Right lobe of liver (tissue), 6 donors: ENCODE data around the gene OR6C1. TPM values are rescaled to one million over a fixed set of nuclear protein-coding genes. Genes with fewer than 3 reads are reported as not detected.
"Not testable (repeated sequence)": the region's sequence is repeated elsewhere in the genome, so short reads cannot be mapped to it uniquely, and the experiment has no call there.

Source experiments
- ATAC-seq, 4 donors: fragments of 200-7000 bp; cut with Tn5 transposase; one replicate each; pipeline ENCODE4 v1.9.1; 2020; ENCODE audit warnings: mild to moderate bottlenecking in 4 of 4, moderate library complexity in 4 of 4
- DNase-seq, 3 donors: peaks; one replicate each; pipeline ENCODE4 v3.0.0-alpha.2; 2020
- H3K27ac ChIP-seq, 3 donors: fragments of 200-600 bp; one replicate each; pipeline ENCODE4 v1.8.0; 2022
- H3K27me3 ChIP-seq, 2 donors: fragments of 200-600 bp; one replicate each; pipeline ENCODE4 v1.8.0; 2022
- H3K36me3 ChIP-seq, 4 donors: fragments of 200-600 bp; sonication (generic) in 1 of 4; one replicate each; pipeline versions ENCODE4 v1.5.1 to v1.8.0; 2017 to 2022; ENCODE audit warnings: control low read depth in 1 of 4
- H3K4me1 ChIP-seq, 4 donors: fragments of 200-600 bp; sonication (generic) in 1 of 4; one replicate each; pipeline versions ENCODE4 v1.5.1 to v1.8.0; 2017 to 2022; ENCODE audit warnings: control low read depth in 1 of 4
- H3K4me3 ChIP-seq, 3 donors: fragments of 200-600 bp; one replicate each; pipeline ENCODE4 v1.8.0; 2022
- H3K9me3 ChIP-seq, 4 donors: fragments of 200-600 bp; sonication (generic) in 1 of 4; one replicate each; pipeline versions ENCODE4 v1.5.1 to v1.8.0; 2017 to 2022; ENCODE audit warnings: control low read depth in 1 of 4
- POLR2A ChIP-seq: fragments of 450-650 bp; IDR thresholded peaks from one replicate; pipeline ENCODE4 v1.6.1; 2017; ENCODE audit warnings: antibody characterized with exemption, mild to moderate bottlenecking
- WGBS: methylation state at CpG from one replicate; pipeline ENCODE4 v1.1.6; 2018; ENCODE audit warnings: low coverage, low lambda C conversion rate; ENCODE audit not compliant: insufficient coverage; ENCODE audit errors: missing lambda C conversion rate; 5-methylcytosine and 5-hydroxymethylcytosine counted together
- intact Hi-C, 2 donors: fragments of 100-400 bp; cut with DNase I; formaldehyde crosslinking; loops; one replicate each; pipeline versions ENCODE4 v1.11.2 to v1.14.1; 2022
- long read RNA-seq: library from polyadenylated mRNA; unstranded; transcript quantifications from one replicate; pipeline ENCODE4 v2.0.0, GENCODE V29; 2019
- total RNA-seq, 6 experiments: library from RNA; depleted of rRNA in 2 of 6; stranded (reverse); fragments of >200 nt in 2 of 6; fragmentation: NEBNext Ultra II Directional in 3 of 6; extraction: Animal tissue kit (Norgen Biotek cat#: 25700) in 3 of 6; gene quantifications; one replicate each; pipeline versions ENCODE4 v1.1.0 to v1.2.4, GENCODE V29; 2016 to 2023
- TF ChIP-seq, protein P1 (sequence below), 4 donors: fragments of 200-600 bp in 3 of 4; fragments of 450-650 bp in 1 of 4; IDR thresholded peaks; one replicate each; pipeline versions ENCODE4 v1.5.1 to v1.8.0; 2016 to 2022; ENCODE audit warnings: antibody characterized with exemption in 4 of 4, mild to moderate bottlenecking in 2 of 4
- donor health status: DM: no; HTN: yes; CAD: no.
- donor health status: DM: no; HTN: no; CAD: no.
- donor health status: DM: no; HTN: no; CAD: no.
- donor health status: DM: no; HTN: yes; CAD: no.
- donor health status: DM: no; HTN: yes; CAD: no.

OR6C1 gene
- not detected for total RNA-seq
- long read RNA-seq = 0 reads

DNA sequence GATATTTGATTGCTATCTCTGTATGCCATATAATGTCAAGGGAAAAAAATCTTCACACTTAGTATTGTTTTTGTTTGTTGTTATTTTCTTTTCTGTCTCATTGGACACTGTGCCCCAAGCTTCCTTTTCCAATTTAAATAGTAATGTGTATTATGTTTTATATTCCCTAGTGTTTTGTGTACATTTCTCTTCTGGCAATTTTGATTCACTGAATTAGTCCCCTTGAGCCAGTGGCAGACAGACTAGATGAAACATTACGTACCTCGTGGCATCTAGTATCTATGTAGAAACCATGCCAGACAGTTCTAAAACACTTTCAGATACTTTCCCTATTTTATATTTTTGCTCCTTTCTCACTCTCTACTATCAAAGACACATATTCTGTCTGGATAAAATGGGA lies at the start of gene OR6C1:
Gene OR6C1, plus strand, starts transcription at position 301 of the 400 bp plus-strand sequence. CDS start 6,257 bp downstream, outside the sequence.
- intact Hi-C loops = no loop called here
- no peak for TF ChIP-seq POLR2A
- TF ChIP-seq, protein P1, sequence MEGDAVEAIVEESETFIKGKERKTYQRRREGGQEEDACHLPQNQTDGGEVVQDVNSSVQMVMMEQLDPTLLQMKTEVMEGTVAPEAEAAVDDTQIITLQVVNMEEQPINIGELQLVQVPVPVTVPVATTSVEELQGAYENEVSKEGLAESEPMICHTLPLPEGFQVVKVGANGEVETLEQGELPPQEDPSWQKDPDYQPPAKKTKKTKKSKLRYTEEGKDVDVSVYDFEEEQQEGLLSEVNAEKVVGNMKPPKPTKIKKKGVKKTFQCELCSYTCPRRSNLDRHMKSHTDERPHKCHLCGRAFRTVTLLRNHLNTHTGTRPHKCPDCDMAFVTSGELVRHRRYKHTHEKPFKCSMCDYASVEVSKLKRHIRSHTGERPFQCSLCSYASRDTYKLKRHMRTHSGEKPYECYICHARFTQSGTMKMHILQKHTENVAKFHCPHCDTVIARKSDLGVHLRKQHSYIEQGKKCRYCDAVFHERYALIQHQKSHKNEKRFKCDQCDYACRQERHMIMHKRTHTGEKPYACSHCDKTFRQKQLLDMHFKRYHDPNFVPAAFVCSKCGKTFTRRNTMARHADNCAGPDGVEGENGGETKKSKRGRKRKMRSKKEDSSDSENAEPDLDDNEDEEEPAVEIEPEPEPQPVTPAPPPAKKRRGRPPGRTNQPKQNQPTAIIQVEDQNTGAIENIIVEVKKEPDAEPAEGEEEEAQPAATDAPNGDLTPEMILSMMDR (IDR thresholded peaks at IDR 0.05) = no peak
- WGBS = 83% methylated on average over 2 of the region's 2 CpGs
- H3K4me1 ChIP-seq = no peaks in the 10 kb centered on the region
- no peak within 1 kb of the TSS for H3K27ac ChIP-seq
- H3K9me3 ChIP-seq = no peaks in the 10 kb centered on the region
- H3K27me3 ChIP-seq = peaks cover 0 to 2% of the 10 kb centered on the region in 2 donors
- no peak within 1 kb of the TSS for H3K4me3 ChIP-seq
- no peak for DNase-seq
- H3K36me3 ChIP-seq = no peaks in the 10 kb centered on the region
- ATAC-seq = no peak

DNA sequence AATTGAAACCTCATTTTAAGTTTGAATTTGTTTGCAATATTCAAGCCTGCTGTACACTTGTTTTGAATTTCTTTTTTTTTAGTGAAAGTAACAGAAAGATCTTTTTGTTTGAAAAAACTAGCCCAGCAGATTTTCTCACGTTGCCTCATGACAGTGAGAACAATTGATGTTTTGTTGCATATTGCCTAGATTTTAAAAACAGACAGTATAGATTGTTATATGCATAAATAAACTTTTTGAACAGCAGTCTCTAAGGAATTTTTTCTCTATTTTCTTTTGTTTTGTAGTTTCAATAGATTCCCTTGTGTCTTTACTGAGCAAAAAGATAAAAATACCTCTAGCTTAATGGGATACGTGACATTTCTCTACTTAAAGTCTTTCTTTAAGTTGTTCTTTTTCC lies 33.2 kb upstream of the OR6C1 start:
- no peak for TF ChIP-seq POLR2A
- TF ChIP-seq, protein P1 (IDR thresholded peaks at IDR 0.05) = no peak
- H3K27me3 ChIP-seq = no peaks in the 10 kb centered on the region
- no peaks in the 10 kb centered on the region for H3K9me3 ChIP-seq
- DNase-seq = no peak
- WGBS = 53% methylated on average over 2 of the region's 2 CpGs
- ATAC-seq = no peak
- no peaks in the 10 kb centered on the region for H3K4me1 ChIP-seq
- intact Hi-C loops = no loop called here
- no peaks in the 10 kb centered on the region for H3K36me3 ChIP-seq
- no peak overlapping the region for H3K4me3 ChIP-seq
- no peak overlapping the region for H3K27ac ChIP-seq

DNA sequence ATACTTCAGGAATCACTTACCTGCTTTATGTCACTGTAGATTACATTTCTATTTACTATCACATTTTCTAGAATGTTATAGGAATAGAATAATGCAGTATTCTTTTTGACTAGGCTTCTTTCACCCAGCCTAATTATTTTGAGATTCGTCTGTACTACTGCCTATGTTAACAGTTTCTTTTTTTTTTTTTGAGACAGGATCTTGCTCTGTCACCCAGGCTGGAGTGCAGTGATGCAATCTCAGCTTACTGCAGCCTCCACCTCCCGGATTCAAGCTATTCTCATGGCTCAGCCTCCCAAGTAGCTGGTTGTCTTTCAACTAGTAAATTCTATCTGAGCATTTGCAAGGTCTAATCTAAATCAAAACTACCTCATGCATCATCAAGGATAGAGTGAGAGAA lies 24.1 kb upstream of the OR6C1 start:
- H3K9me3 ChIP-seq = no peaks in the 10 kb centered on the region
- H3K4me3 ChIP-seq = no peak overlapping the region
- WGBS = 22% methylated on average over 2 of the region's 2 CpGs
- no peak for DNase-seq
- intact Hi-C loops = no loop called here
- H3K27ac ChIP-seq = no peak overlapping the region
- no peak for ATAC-seq
- no peaks in the 10 kb centered on the region for H3K4me1 ChIP-seq
- no peak for TF ChIP-seq POLR2A
- TF ChIP-seq, protein P1 (IDR thresholded peaks at IDR 0.05) = no peak
- no peaks in the 10 kb centered on the region for H3K27me3 ChIP-seq
- H3K36me3 ChIP-seq = no peaks in the 10 kb centered on the region

DNA sequence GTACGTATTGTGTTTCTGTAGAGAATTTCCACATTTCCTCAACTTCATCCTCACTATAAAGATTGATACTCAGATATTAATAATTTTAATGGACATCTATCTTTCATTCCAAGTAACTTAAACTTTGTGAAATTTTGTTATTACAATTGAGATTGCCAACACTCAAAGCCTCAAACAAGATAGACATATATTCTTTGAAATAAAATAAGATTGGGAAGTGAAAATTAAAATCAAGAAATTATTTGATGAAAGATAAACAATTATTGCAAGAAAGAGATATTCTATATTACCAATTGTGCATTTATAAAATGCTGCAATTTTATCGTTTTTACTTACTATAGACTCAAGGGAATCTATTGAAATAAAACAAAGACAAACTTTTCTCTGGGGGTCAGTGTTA lies 17.7 kb upstream of the OR6C1 start, which contains the start of gene OR6C6:
Gene OR6C6, minus strand, starts transcription at position 101 of the 400 bp plus-strand sequence. CDS start 1,337 bp downstream, outside the sequence.
- intact Hi-C loops = no loop called here
- Histone ChIP-seq H3K27me3 (no peaks in the 10 kb centered on the region), H3K9me3 (no peaks in the 10 kb centered on the region), H3K4me1 (no peaks in the 10 kb centered on the region), H3K36me3 (no peaks in the 10 kb centered on the region), H3K27ac (no peak within 1 kb of the TSS), H3K4me3 (no peak within 1 kb of the TSS)
- 68% methylated on average over 2 of the region's 2 CpGs for WGBS
- ATAC-seq (no peak), DNase-seq (no peak)
- TF ChIP-seq, protein P1 (IDR thresholded peaks at IDR 0.05) = no peak
- no peak for TF ChIP-seq POLR2A

DNA sequence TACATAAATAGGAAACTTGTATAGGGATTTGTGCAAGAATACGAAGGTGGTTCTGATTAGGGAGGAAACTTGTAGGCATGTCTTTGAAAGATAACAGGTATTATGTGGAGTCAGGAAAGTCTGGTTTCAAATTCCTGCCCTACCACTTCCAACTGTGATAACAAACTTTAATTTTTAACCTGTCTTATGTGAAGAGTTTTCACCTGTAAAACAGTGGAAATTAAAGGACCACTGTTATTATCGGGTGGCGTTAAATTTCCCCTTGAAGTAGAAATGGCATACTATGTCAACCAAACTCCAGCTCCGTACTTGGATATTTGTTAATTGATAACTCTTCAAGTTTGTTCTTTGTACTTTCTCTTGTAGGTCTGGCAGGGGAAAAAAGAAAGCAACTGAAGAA lies 6.1 kb downstream of the OR6C1 start:
- ATAC-seq (no peak), DNase-seq (no peak)
- Histone ChIP-seq H3K27me3 (no peaks in the 10 kb centered on the region), H3K4me3 (no peak overlapping the region), H3K27ac (no peak overlapping the region), H3K9me3 (no peaks in the 10 kb centered on the region), H3K4me1 (no peaks in the 10 kb centered on the region), H3K36me3 (no peaks in the 10 kb centered on the region)
- WGBS = 32% methylated on average over 4 of the region's 4 CpGs
- TF ChIP-seq, protein P1 (IDR thresholded peaks at IDR 0.05) = no peak
- TF ChIP-seq POLR2A = no peak
- intact Hi-C loops = no loop called here

DNA sequence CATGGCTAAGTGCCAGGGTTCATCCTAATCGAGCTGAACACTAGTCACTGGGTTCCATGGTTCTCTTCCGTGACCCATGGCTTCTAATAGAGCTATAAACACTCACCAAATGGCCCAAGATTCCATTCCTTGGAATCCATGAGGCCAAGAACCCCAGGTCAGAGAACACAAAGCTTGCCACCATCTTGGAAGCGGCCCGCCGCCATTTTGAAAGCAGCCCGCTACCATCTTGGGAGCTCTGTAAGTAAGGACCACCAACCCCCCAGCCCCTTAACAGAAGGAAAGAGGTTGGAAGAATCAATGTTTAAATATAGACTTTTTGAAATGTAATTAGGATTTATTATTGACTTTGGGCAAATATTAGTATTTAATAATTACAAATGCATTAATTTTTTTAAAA lies 11.7 kb downstream of the OR6C1 start:
- H3K4me1 ChIP-seq, H3K9me3 ChIP-seq, H3K27ac ChIP-seq, DNase-seq, H3K36me3 ChIP-seq, H3K27me3 ChIP-seq, ATAC-seq, H3K4me3 ChIP-seq, intact Hi-C loops: not testable (repeated sequence)
- 50% methylated on average over 1 of the region's 6 CpGs for WGBS
